Measurements from ENCODE around the gene SFPQ.
"Not testable (repeated sequence)": the region's sequence is repeated elsewhere in the genome, so short reads cannot be mapped to it uniquely, and the experiment has no call there.

The SFPQ gene

DNA sequence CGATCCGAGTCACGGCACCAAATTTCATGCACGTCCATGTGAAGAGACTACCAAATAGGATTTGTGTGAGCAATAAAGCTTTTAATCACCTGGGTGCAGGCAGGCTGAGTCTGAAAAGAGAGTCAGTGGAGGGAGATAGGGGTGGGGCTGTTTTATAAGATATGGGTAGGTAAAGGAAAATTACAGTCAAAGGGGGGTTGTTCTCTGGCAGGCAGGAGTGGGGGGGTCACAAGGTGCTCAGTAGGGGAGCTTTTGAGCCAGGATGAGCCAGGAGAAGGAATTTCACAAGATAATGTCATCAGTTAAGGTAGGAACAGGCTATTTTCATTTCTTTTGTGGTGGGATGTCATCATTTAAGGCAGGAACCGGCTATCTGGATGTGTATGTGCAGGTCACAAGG lies 55.4 kb downstream of the SFPQ start:
- DNase-seq (ENCODE audit: low read depth), result not testable (repeated sequence)

DNA sequence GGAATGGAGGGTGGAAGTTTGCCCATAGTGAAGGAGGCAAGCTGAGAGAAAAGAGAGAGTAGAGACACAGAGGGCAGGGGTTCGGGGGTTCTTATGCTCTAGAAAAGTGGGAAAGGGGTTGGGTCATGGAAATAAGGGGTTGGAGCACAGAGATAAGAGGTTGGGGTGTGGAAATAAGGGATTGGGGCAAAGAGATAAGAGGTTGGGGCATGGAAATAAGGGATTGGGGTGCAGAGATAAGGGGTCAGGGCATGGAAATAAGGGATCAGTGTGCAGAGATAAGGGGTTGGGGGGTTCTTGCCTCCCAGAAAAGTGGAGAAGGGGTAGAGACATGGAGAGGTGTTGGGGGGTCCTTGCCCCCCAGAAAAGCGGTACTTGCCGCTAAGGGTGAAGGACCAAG lies 56.2 kb downstream of the SFPQ start:
- no peak for DNase-seq (ENCODE audit: low read depth)
